ENCODE results near the gene DLGAP3.

DNA sequence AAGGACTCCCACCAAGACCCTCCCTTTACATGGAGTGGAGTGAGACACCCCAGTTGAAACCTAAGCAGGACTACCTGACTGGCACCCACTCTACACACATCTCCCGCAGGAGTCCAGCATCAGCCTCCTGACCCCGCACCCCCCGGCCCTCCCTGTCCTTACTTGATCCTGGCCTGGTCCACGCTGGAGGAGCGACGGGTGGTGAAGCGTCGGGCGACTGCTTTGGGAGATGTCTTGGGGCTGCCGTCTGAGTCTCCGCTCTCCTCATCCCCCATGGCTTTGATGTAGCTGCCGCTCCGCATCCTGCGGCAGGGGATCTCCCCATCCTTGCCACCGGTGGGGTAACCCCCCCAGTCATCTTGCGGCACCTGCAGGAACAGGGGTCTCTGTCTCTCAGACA is 29.5 kb downstream of the DLGAP3 start:
- TF ChIP-seq, protein P1, sequence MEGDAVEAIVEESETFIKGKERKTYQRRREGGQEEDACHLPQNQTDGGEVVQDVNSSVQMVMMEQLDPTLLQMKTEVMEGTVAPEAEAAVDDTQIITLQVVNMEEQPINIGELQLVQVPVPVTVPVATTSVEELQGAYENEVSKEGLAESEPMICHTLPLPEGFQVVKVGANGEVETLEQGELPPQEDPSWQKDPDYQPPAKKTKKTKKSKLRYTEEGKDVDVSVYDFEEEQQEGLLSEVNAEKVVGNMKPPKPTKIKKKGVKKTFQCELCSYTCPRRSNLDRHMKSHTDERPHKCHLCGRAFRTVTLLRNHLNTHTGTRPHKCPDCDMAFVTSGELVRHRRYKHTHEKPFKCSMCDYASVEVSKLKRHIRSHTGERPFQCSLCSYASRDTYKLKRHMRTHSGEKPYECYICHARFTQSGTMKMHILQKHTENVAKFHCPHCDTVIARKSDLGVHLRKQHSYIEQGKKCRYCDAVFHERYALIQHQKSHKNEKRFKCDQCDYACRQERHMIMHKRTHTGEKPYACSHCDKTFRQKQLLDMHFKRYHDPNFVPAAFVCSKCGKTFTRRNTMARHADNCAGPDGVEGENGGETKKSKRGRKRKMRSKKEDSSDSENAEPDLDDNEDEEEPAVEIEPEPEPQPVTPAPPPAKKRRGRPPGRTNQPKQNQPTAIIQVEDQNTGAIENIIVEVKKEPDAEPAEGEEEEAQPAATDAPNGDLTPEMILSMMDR (conservative IDR thresholded peaks at IDR 0.05; ENCODE audit: low read depth, low read length), result no peak
- no peak for TF ChIP-seq EZH2 (IDR thresholded peaks at IDR 0.05; ENCODE audit: borderline replicate concordance, low read depth, low read length, poor library complexity, severe bottlenecking)
